Head of caudate nucleus (tissue), 42 donors: Measurements from ENCODE around the gene HLA-DOA.

ENCODE experiments used
- DNase-seq, 42 donors: peaks; one replicate each; pipeline versions ENCODE4 v3.0.0 to v3.0.0-alpha.2; 2020 to 2021; ENCODE audit warnings: mixed read lengths in 7 of 42
- intact Hi-C: fragments of 100-400 bp; cut with DNase I; formaldehyde crosslinking; loops from one replicate; pipeline ENCODE4 v1.15.0; 2022

The HLA-DOA gene

DNA sequence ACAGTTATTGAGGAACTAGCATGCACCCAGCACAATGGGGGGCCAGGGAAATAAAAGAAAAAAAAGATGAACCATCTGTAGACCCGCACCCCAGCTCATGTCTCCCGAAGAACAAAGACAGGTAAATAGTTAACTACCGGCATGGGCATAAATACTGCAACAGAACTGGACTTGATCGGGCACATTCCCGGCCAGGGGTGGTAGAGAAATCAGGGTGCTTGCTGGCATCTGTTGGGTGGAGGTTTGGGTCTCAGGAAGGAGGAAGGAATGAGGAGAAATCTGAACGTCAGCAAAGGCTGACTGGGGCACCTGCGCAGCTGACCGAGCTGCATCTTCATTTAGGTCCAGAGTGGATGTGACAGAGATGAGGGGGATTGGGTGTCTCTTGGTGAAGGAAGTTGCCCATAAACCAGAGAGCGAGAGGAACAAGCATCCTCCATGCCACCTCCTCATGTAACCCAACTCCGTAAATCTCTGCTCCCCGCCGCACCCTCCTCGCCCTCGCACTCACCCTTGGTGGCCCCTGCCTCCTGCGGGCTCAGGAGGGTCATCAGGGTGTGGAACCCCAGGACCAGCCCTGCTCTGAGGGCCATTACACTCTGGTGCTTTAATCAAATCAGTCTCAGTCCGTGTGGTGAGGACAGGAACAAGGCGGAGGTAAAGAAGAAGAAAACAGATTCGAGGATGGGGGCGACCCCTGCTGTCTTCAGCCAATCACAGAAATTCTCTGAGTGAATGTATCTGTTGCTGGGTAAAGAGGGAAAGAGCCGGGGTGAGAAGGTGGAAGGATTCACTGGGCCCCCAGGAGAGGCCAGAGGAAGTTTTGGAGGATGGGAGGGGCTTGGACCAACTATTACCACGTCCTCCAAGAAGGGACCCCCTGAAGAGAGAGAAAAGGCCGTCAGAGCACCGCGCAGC is at the start of gene HLA-DOA:
Gene HLA-DOA (minus strand): TSS at position 648 of the 918 bp plus-strand sequence.
- DNase-seq: peak in 20 of 42 donors; percentile 12 to 58 (median 34)
- intact Hi-C loops: no loop called here

DNA sequence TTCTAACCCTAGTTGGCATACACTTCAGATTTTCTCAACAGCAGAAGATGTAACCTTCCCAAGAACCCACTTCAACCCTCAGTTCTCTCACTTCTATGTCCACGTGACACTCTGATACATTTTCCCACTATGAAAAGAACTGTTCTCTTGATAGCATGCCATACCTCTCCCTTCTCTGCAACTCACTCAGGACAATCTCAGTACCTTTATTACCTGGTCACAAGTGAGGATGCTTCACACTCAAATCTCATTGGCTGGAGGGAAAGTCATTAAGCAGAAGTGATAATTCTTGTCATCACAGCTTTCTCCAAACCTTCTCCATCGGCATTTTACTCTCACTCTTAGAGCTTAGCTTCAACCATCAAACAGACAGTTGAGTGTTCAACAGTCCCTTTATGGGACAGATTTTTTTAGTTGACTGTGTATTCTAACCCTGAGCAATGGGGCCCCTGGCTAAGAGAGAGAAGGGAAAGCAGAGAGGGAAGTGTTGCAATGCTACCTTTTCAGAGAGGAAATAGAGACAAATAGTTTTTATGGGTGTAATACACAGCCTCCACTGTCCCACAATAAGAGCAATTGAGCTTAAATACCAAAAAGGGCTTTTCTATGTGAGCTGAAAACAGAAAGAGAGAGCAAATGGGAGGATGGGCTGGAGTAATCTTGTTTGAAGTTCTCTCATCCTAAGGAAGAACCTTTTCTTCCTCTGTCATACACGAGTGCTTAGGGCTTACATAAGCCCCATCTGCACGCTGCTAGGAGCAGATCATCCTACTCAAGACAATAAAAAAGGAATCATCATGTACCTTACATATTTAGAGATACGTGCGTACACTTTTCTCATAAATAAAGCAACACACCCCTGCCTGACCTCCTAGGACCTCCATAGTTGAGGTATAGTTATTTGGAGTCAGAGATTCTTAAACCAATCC is 48.1 kb upstream of the HLA-DOA start:
- intact Hi-C loops: no loop called here
- DNase-seq: peak in 12 of 42 donors; percentile 15 to 70 (median 34)

DNA sequence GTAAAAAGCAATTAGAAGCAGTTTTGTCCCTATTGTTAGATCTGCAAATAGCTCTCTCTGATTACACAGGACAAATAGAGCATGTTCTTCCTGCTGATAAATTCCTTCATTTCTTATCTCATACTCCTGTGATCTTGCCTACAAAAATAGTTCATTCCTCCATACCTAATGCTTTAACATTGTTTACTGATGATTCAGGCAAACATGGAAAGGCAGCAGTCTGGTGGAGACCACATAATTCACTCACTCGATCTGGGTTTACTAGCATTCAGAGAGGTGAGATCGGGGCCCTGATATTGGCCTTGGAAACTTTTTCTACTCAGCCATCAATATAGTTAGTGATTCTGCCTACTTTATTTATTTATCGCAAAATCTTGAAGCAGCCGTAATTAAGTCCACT is 43.8 kb upstream of the HLA-DOA start:
- intact Hi-C loops: no loop called here
- DNase-seq: no peak

DNA sequence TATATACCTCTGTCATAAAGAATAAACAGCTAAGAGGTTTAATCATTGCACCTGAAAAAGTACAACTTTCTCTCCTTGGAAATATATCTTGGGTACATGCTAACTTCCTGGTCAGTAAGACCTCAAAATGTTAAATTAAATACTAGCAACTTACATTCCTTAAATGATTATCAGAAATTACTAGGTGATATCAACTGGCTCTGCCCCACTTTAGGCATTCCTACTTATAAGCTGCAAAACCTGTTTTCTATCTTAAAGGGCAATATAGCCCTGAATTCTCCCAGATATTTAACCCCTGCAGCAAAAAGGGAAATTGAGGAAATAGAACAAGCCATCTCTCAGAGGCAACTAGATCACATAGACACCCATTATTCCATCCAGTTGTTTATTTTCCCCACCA is 43.2 kb upstream of the HLA-DOA start:
- intact Hi-C loops: no loop called here
- DNase-seq: no peak

DNA sequence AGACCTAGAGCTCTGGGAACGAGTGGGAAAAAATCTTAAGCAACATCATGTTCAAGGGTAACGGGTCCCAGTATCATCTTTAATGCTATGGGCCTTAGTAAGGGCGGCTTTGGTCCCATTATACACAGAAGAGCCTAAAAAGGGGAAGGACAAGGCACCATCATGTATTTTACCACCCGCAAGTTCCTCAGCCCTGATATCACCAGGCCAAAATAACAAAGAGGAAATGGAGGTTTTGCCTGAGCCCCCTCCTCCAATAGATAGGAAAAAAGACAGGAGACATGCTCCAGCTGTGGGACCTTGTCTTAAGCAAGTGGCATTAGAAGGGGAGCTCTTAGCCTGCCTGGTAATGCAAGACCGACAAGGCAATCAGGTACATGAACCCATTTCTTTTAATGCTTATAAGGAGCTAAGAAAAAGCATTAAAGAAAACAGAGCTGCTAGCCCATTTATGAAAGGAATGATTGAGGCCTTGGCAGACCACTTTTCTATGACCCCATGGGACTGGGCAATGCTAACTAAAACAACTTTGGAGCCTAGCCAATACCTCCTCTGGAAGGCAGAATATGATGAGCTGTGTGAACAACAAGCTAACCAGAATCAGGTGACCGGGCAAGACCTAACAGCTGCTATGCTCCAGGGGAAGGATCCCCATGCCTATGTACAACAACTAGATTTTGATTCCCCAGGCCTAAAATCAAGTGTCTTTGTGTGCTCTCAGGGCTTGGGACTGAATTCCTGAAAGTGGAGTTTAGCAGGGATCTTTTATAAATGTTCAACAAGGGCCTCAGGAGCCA is 40.8 kb upstream of the HLA-DOA start:
- DNase-seq: no peak
- intact Hi-C loops: no loop called here

DNA sequence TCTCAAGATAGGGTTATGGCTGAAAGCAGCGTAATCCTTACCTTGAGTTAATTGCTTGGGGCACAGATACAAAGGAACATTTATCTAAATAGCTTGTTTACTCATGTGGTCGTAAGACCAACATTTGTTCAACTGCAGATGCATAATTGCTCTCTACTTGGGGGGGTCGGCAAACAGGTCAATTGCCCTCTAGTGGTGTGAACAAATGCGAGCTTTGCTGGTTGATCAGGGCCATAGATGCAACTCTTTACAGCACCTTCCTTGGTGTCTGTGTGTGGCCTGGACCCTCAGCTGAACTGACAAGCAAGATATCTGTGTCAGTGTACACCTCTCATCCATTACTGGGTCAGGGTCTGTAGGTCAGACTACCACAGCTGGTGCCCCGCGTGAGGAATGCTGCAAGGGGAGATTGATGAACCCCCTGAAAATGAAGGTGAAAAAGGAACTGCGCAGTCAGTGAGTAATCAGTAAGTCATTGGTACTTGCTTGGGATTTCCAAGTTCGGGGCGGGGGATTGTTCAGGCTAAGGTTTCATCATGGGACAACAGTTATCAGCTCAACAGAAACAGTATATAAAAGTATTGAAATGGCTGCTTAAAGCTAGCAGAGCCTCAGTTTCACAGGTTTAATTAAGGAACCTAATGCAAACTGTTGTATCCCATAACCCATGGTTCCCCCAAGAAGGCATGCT is 40.1 kb upstream of the HLA-DOA start:
- intact Hi-C loops: no loop called here
- no peak for DNase-seq

DNA sequence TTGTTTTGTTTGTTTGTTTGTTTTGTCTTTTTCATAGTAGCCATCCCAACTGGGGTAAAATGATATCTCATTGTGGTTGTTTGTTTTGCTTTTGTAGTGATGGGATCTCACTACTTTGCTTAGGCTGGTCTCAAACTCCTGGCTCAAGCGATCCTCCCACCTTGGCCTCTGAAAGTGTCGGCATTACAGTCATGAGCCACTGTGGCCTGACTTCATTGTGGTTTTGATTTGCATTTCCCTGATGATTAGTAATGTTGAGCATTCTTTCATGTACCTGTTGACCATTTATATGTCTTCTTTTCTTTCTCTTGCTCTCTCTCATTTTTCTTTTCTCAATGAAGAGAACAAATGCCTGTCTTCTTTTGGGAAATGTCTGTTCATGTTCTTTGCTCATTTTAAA is 30.8 kb upstream of the HLA-DOA start:
- intact Hi-C loops: no loop called here

DNA sequence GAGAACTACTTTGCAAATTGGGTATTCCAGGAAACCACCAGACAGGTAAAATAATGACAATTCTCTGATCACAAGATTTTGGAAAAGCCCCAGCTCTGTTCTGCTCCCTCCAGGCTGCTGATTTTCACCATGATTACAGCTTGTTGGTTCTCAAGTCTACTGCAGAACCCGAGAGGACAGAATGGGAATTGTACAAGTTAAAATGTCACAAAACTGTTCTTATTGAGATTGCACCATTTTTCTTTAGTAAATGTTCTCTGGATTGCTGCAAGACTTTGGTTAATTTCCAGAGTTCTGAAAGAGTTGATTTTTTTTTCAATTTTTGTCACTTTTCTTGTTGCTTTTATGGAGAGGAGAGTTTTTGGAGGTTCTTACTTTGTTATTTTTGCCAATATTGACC is 27.1 kb upstream of the HLA-DOA start:
- no peak for DNase-seq
- intact Hi-C loops: no loop called here

More for the DNA sequence above, 30.8 kb upstream of the HLA-DOA start:
- no peak for DNase-seq

DNA sequence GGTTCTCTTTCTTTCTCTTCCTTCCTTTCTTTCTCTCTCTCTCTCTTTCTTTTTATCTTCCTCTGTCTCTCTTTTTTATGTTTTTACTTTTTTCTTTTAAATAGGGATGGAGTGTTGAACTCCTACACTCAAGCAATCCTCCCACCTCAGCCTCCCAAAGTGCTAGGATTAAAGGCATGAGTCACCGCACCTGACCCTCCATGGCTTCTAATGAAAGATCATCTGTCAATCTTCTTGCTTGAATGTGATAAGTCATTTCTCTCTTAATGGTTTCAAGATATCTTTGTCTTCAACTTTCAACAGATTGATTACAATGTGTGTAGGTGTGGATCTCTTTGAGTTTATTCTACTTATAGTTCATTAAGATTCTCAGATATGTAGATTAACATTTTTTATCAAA is 25.2 kb upstream of the HLA-DOA start:
- intact Hi-C loops: no loop called here

DNA sequence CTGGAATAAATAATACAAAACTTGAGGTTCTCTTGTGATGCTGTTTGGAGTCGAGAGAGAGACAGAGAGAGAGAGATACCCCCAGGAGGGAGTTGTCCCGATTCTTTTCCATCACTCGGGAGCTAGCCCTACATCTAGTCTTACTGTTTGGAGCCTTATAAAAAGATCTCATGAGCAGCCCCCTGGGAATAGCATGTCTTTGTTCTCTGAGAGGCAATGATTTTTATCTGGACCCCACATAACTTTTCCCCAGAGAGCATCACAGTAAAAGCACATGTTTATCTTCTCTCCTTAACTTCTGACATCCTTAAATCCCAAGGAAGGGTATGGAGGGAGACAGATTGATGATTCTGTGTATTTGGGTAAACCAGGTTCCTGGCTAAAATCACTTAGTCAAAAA is 20.9 kb upstream of the HLA-DOA start:
- intact Hi-C loops: no loop called here

More for the DNA sequence above, 25.2 kb upstream of the HLA-DOA start:
- peak in 6 of 42 donors; percentile 14 to 39 (median 36) for DNase-seq

DNA sequence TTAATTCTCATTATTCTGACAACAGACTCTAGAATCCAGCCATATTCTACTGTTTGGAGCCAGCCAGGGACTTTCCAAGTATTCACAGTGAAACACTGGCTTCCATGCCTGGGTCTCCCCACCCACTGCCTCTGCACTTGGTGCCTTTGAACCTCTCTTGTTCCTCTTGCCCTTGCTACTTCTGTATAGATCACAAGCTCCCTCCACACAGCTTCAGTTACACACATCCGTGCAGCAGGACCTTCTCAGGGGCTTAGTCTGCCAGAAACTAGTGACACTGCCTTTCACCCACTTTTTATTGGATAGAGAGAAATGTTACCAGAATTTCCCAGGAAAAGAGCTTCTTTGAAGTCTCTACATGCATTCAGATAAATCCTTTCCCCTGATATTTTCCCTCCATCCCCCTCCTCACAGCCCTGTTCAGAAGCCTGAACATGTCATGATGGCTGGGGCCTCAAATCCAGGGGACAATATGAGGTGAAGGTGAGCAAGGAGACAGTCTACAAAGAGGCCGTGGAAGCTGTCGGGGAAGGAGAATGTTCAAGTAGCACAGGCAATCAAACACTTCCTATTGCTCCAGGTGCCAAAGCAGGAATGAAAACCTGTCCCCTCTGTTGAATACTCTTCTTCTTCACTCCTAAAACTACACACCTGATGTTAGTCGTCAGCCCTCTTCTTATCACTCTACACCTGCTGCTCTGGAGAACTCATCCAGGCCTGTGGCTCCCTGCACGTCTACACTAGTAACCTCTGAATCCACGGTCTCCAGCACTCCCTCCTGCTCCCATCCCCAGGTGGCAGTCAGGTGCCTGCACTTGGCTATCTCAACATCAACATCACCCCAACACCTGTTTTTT is 20.2 kb upstream of the HLA-DOA start:
- DNase-seq: peak in 20 of 42 donors; percentile 11 to 64 (median 30)
- intact Hi-C loops: no loop called here

More for the DNA sequence above, 20.9 kb upstream of the HLA-DOA start:
- DNase-seq: no peak

DNA sequence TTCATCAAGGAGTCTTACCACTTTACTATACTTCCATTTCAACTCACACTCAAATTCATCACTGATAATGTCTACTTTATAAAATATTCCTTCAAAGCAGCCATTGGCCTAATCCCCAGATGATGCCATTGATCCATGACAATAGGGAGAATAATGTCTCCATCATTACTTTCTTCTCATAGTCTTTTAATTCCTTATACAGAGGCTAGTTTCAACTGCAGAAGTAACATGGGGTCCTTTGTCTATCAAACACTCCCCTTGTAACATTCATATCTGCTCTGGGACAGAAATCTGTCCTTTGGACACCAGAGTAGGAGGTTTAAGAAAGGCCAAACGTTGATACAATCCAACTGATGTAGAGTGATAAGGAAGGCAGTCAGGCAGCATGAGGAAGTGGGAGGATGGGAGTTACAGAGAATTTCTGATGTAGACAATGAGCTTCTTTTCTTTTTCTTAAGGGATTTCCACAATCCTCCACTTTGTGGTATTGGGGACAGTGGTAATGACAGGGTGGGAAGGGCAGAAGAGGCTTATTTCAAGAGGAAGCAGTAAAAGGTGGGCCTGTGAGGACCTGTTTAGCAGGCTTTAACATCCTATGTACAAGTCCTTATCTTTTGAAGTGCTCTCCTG is 18.9 kb upstream of the HLA-DOA start:
- intact Hi-C loops: no loop called here
- DNase-seq: no peak

DNA sequence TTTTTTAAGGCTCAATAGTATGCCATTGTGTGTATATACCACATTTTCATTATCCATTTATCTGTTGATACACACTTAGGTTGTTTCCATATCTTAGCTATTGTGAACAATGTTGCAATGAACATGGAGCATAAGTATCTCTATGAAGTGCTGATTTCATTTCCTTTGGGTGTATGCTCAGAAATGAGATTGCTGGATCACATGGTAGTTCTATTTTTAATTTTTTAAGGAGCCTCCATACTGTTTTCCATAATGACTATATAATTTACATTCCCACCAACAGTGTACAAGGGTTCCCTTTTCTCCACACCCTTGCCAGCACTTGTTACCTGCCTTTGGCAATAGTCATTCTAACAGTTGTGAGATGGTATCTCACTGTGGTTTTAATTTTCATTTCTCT is 15.1 kb upstream of the HLA-DOA start:
- intact Hi-C loops: no loop called here
- no peak for DNase-seq

DNA sequence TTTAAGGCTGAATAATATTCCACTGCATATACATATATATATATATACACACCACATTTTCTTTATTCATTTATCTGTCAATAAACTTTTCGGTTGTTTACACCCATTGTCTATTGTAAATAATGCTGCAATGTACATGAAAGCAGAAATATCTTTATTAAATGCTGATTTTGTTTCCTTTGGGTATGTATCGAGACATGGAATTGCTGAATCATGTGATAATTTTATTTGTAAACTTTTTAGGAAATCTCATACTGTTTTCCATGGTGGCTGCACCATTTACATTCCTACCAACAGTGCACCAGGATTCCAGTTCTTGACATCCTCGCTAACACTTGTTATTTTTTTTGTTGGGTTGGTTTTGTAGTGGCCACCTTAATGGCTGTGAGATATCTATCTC is 14.1 kb upstream of the HLA-DOA start:
- intact Hi-C loops: no loop called here
- no peak for DNase-seq

DNA sequence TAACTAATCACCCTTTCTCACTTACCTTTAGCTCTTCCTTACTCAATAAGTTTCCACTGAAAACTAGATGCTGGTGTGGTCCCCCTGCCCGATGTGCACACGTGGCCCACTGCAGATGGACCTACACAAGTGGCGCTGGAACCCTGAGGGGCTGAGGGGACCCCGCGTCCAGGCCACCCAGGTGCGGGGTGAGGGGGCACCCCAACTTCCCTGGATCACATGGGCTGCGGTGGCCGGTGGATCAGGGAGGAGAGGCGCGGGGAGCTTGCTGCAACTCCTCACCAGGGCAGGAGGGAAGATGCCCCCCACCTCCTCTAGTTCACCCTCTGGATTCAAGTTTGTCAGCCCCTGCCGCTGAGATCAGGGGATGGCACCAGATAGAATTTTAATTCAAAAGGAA is 12.5 kb upstream of the HLA-DOA start:
- no peak for DNase-seq
- intact Hi-C loops: no loop called here

DNA sequence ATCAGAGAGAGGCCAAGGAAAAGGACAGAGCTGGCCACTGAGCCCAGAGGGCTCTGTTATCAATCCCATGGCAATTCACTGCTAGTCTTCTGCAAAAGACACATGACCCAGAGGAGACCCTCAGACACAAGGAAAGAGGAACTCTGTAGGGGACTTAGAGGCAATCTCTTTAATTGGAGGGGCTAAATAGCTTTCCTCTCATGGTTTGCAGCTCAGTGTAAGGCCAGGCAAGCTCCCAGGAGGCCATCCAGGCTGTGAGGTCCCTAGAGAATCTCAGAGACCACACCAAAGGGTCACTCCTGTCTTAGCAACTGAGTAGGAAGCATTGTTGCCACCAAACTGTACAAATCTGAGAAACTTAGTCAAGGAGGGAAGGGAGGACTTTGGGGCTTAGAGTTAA is 10.0 kb upstream of the HLA-DOA start:
- intact Hi-C loops: loop anchor here (10.0 kb wide), 2 partner anchors 55 to 225 kb away; partner anchors contain the start of genes HLA-DPA1 and HLA-DPB1
- DNase-seq: no peak

DNA sequence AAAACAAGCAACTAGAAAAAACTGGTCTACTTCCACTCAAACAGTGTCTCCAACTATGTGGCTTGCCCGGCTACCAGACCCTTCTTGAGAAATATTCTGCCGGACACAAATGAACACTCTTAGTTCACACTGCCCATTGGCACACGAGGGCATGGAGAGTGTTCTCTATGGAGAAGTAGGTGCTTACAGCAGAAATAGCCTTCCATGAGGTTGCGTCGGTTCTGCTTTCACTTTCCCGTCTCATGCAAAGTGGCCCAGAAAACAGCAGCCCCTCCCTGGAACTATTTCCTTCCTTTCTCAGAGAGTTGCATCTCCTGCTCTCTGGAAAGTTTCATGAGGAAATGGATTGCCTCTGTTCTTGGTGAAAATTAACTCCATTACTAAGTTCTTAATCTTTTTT is 9.5 kb upstream of the HLA-DOA start:
- intact Hi-C loops: loop anchor here (10.0 kb wide), 2 partner anchors 56 to 226 kb away; partner anchors contain the start of genes HLA-DPA1 and HLA-DPB1
- DNase-seq: peak in 35 of 42 donors; percentile 16 to 73 (median 38)
